LoVo (cell line): ENCODE measurements around the gene NUMB.
A peak's percentile ranks its signal among the peaks of the same experiment; 100 is the strongest.

ENCODE experiments used
- DNase-seq: peaks from one replicate; pipeline ENCODE4 v3.0.0-alpha.2; 2016; ENCODE audit warnings: low spot score

NUMB gene

GRCh38 chr14:73231981-73232851 is 226.1 kb downstream of the NUMB start:
- DNase-seq = peak; percentile 18

GRCh38 chr14:73230051-73230450 is 228.3 kb downstream of the NUMB start:
- no peak for DNase-seq

- no peak for DNase-seq
Measured at GRCh38 chr14:73227812-73228781, 230.2 kb downstream of the NUMB start.

GRCh38 chr14:73225496-73225895 is 232.8 kb downstream of the NUMB start:
- no peak for DNase-seq
